Heart right ventricle (tissue), 16 donors: ENCODE data around the gene CHD9. TPM values are rescaled to one million over a fixed set of nuclear protein-coding genes. Genes with fewer than 3 reads are reported as not detected.

Source experiments
- ATAC-seq, 8 donors: fragments of 200-7000 bp; cut with Tn5 transposase; one replicate each; pipeline ENCODE4 v1.9.1; 2020; ENCODE audit warnings: mild to moderate bottlenecking in 8 of 8, moderate library complexity in 8 of 8, moderate number of reproducible peaks in 1 of 8
- DNase-seq, 2 donors: peaks; one replicate each; pipeline ENCODE4 v3.0.0-alpha.2; 2020
- H3K27ac ChIP-seq, 10 donors: fragments of 200-600 bp; sonication (generic) in 2 of 10; one replicate each; pipeline versions ENCODE4 v1.5.0 to v1.8.0; 2020 to 2022; ENCODE audit warnings: mild to moderate bottlenecking in 3 of 10
- H3K27me3 ChIP-seq, 7 donors: fragments of 200-600 bp; one replicate each; pipeline ENCODE4 v1.8.0; 2021 to 2022; ENCODE audit warnings: mild to moderate bottlenecking in 2 of 7
- H3K36me3 ChIP-seq, 9 donors: fragments of 200-600 bp; sonication (generic) in 1 of 9; one replicate each; pipeline versions ENCODE4 v1.5.0 to v1.8.0; 2020 to 2022; ENCODE audit warnings: mild to moderate bottlenecking in 2 of 9
- H3K4me1 ChIP-seq, 9 donors: fragments of 200-600 bp; sonication (generic) in 1 of 9; one replicate each; pipeline versions ENCODE4 v1.5.0 to v1.8.0; 2020 to 2022; ENCODE audit warnings: mild to moderate bottlenecking in 4 of 9
- H3K4me3 ChIP-seq, 10 donors: fragments of 200-600 bp; sonication (generic) in 2 of 10; one replicate each; pipeline versions ENCODE4 v1.5.0 to v1.8.0; 2020 to 2022; ENCODE audit warnings: mild to moderate bottlenecking in 7 of 10, moderate library complexity in 2 of 10
- H3K9me3 ChIP-seq, 11 donors: fragments of 200-600 bp in 10 of 11; sonication (generic) in 2 of 11; one replicate each; pipeline versions ENCODE4 v1.5.0 to v1.8.0; 2013 to 2022; ENCODE audit warnings: mild to moderate bottlenecking in 2 of 11, control low read depth in 1 of 11, moderate library complexity in 1 of 11
- WGBS, 2 donors: extraction: QIAGEN DNeasy Blood & Tissue Kit; methylation state at CpG; one replicate each; pipeline ENCODE4 v1.1.7; 2013; ENCODE audit warnings: inconsistent platforms in 1 of 2; 5-methylcytosine and 5-hydroxymethylcytosine counted together
- intact Hi-C, 10 donors: fragments of 100-400 bp; cut with DNase I; formaldehyde crosslinking; loops; one replicate each; pipeline versions ENCODE4 v1.11.1 to v1.14.2; 2022
- polyA plus RNA-seq, 2 donors: library from polyadenylated mRNA; stranded (reverse); fragments of 200-250 nt; gene quantifications; one replicate each; pipeline ENCODE4 v1.2.3, GENCODE V29; 2013
- total RNA-seq, 10 donors: library from RNA; stranded (reverse); fragmentation: NEBNext Ultra II Directional in 3 of 10; extraction: Animal tissue kit (Norgen Biotek cat#: 25700) in 3 of 10; gene quantifications; one replicate each; pipeline versions ENCODE4 v1.2.1 to v1.2.4, GENCODE V29; 2021 to 2023
- TF ChIP-seq, protein P1 (sequence below), 9 donors: fragments of 200-600 bp; sonication (generic) in 2 of 9; IDR thresholded peaks; one replicate each; pipeline versions ENCODE4 v1.5.0 to v1.8.0; 2021 to 2022; ENCODE audit warnings: antibody characterized with exemption in 9 of 9, mild to moderate bottlenecking in 5 of 9, moderate library complexity in 1 of 9
- donor health status: Arrhythmogenic right ventricular cardiomyopathy.
- donor health status: ischemic (EF 13 %, LVEDD 7.1; RV severe dilation, severe dysfunction).
- donor health status: healthy with polysubstance abuse.
- donor health status: DM: no; HTN: yes; CAD: no.
- donor health status: DM: no; HTN: no; CAD: no.
- donor health status: ischemic (EF 25% LVEDD 6.9; RV normal size, moderate dysfunction).
- donor health status: ischemic (EF 25% LVEDD 5.7; RV mildly dilated, moderate dysfunction).
- donor health status: healthy.
- donor health status: DM: yes; HTN: yes; CAD: no.
- donor health status: Ischemic cardiomyopathy.
- donor health status: ischemic (EF 35%, LVEDD 5.7; RV mildly dilated, moderate dysfunction).
- donor health status: nonischemic (EF 11% LVEDD 7.7; RV severe dilation, severe dysfunction).
- donor health status: DM: yes; HTN: yes; CAD: no.
- donor health status: PGD.
- donor health status: ischemic (EF 29% LVEDD 5.4; RV normal size, mild dysfunction).
- donor health status: nonischemic (EF 23%, LVEDD 6.1; RV moderate dilation, normal function).

The CHD9 gene
- total and polyA plus RNA-seq, 12 donors, result 7.0 to 58.4 (median 44.6) TPM

DNA sequence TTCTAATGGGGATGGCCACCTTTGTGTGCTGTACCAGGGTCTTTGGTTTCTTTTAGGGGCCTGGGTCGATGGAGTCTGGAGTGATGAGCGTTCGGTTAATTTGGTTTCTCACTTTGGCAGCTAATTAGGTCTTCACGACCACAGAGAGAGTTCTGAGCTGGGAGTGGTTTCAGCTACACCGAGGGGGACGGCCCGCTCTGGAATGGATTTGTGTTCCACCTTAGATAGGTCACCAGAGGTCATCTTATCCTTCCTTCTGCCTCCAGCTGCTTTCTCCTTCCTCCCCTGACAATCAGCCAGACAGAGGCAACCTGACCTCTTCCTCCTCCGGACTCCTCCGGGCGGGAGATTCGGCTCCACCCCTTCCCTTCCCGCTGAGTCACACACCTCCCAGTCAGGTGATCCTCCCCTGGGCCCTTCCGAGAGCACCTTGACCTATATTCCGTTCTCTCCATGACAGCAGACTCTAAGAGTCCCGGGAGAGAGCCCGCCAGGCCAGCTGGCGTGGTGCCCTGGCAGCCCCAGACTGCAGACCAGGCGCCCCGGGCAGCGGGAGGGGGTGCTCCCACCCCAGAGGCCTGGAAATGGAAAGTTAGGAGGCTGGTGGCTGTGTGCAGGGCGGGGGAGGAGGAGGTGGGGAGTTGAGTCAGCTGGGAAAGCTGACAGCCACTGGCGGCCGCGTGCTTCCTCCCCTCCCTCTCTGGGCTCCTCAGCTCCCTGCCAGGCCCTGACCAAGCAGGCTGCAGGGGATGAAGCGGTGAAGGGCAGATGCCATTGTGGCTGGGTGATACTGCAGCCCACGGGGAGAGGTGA is 44.7 kb downstream of the CHD9 start:
- WGBS, 2 donors, result 2 to 4% methylated on average over 26 of the region's 26 CpGs
- peak; percentile 93 to 94 for DNase-seq
- peak; percentile 91 to 96 (median 92) for ATAC-seq
- Histone ChIP-seq H3K27ac (peak overlapping the region; percentile 86 to 99 (median 95)), H3K9me3 (no peaks in the 10 kb centered on the region), H3K4me3 (peak overlapping the region in 9 of 10 donors; percentile 14 to 58 (median 46)), H3K27me3 (no peaks in the 10 kb centered on the region), H3K36me3 (no peaks in the 10 kb centered on the region), H3K4me1 (peaks cover 16 to 82% (median 48%) of the 10 kb centered on the region in 9 donors)
- intact Hi-C loops, result loop anchor here in 5 of 10 donors (1.0 to 2.0 kb wide), 3 partner anchors 31 to 45 kb away; partner anchors contain the start of gene CHD9 (in 5 of the 5)
- TF ChIP-seq, protein P1, sequence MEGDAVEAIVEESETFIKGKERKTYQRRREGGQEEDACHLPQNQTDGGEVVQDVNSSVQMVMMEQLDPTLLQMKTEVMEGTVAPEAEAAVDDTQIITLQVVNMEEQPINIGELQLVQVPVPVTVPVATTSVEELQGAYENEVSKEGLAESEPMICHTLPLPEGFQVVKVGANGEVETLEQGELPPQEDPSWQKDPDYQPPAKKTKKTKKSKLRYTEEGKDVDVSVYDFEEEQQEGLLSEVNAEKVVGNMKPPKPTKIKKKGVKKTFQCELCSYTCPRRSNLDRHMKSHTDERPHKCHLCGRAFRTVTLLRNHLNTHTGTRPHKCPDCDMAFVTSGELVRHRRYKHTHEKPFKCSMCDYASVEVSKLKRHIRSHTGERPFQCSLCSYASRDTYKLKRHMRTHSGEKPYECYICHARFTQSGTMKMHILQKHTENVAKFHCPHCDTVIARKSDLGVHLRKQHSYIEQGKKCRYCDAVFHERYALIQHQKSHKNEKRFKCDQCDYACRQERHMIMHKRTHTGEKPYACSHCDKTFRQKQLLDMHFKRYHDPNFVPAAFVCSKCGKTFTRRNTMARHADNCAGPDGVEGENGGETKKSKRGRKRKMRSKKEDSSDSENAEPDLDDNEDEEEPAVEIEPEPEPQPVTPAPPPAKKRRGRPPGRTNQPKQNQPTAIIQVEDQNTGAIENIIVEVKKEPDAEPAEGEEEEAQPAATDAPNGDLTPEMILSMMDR (IDR thresholded peaks at IDR 0.05), result no peak

DNA sequence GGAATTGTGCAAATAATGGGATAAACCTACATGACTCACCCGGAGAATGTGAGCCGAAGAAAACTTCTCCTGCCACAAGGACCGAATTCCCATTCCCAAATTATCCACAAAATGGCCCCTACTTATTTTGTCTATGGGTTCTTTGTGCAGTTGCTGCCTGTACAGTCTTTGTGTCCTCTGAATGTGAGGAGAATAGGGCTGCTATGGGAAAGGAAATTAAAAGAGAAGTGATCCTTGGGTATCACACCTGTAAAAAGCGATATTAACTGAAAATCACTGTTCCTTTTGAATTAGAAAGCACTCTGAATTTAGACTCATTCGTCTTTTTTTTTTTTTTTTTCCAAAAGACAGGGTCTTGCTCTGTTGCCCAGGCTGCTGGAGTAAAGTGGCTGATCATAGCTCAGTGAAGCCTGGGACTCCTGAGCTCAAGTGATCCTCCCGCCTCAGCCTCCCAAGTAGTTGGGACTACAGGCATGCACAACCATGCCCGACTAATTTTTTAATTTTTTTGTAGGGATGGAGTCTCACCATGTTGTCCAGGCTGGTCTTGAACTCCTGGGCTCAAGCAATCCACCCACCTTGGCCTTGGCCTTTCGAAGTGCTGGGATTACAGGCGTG is 45.4 kb downstream of the CHD9 start:
- Histone ChIP-seq H3K4me3 (peak overlapping the region in 9 of 10 donors; percentile 14 to 58 (median 46)), H3K27ac (peak overlapping the region; percentile 86 to 99 (median 95)), H3K9me3 (no peaks in the 10 kb centered on the region), H3K36me3 (no peaks in the 10 kb centered on the region), H3K4me1 (peaks cover 16 to 78% (median 43%) of the 10 kb centered on the region in 9 donors), H3K27me3 (no peaks in the 10 kb centered on the region)
- no peak for DNase-seq
- WGBS, 2 donors, result 52 to 55% methylated on average over 9 of the region's 9 CpGs
- intact Hi-C loops, result no loop called here
- TF ChIP-seq, protein P1 (IDR thresholded peaks at IDR 0.05), result no peak
- no peak for ATAC-seq

DNA sequence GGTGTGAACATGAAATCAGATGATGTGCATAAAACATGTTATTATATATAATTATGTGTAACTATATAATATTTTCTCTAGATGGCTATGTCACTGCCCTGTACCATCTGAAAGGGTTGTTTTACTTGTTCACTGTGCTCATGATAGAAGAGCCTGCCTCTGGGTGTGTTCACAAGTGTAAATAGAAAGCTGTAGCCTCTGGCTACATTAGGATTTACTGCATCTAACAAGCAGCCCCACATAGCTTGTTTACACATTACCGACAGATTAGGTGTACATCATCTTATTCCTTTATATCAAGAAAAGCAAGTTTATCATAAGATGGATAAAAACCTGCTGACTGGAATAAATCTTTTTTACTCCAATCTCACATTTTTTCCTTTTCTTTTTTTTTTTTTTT is 46.1 kb downstream of the CHD9 start:
- DNase-seq (no peak), ATAC-seq (no peak)
- 90 to 100% methylated on average over 1 of the region's 1 CpG for WGBS, 2 donors
- H3K9me3 ChIP-seq, result no peaks in the 10 kb centered on the region
- intact Hi-C loops, result no loop called here
- H3K36me3 ChIP-seq, result no peaks in the 10 kb centered on the region
- no peak overlapping the region for H3K4me3 ChIP-seq
- H3K4me1 ChIP-seq, result peaks cover 16 to 77% (median 43%) of the 10 kb centered on the region in 9 donors
- TF ChIP-seq, protein P1 (IDR thresholded peaks at IDR 0.05), result no peak
- H3K27me3 ChIP-seq, result no peaks in the 10 kb centered on the region
- peak overlapping the region; percentile 86 to 99 (median 95) for H3K27ac ChIP-seq

DNA sequence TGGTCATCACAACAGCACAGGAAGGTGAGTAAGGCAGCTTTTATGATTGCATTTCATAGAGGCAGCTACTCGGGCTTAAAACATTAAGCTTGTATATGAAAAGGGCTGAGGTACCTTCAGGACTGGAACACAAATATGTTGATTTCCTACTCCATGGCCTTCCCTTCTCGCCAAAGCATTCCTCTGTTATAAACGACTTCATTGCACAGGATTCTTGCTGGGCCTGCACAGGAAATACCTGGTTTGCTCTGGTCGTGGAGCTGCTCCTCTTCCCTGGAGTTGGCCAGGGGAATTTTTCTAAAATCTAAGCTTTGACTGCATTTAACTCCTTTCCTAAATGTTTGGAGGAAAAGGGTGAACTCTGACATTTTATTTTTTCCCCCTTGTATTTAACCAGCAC is 49.0 kb downstream of the CHD9 start:
- Histone ChIP-seq H3K4me3 (no peak overlapping the region), H3K36me3 (no peaks in the 10 kb centered on the region), H3K4me1 (peaks cover 11 to 54% (median 27%) of the 10 kb centered on the region in 9 donors), H3K27me3 (no peaks in the 10 kb centered on the region), H3K27ac (peak overlapping the region in 3 of 10 donors; percentile 2 to 27 (median 10)), H3K9me3 (no peaks in the 10 kb centered on the region)
- ATAC-seq (no peak), DNase-seq (no peak)
- TF ChIP-seq, protein P1 (IDR thresholded peaks at IDR 0.05), result no peak
- intact Hi-C loops, result no loop called here
- WGBS, 2 donors, result 67 to 76% methylated on average over 4 of the region's 4 CpGs
